Esophagus muscularis mucosa (tissue), 4 donors: ENCODE results near the gene GNA14. TPM values are rescaled to one million over a fixed set of nuclear protein-coding genes. Genes with fewer than 3 reads are reported as not detected.

Experiments
- DNase-seq: peaks from one replicate; pipeline ENCODE4 v3.0.0-alpha.2; 2017; ENCODE audit errors: extremely low spot score
- H3K27ac ChIP-seq, 4 donors: fragments of 200-600 bp; sonication (generic); replicated peaks in 1 of 4; 1 replicate in 3 of 4; 2 replicates in 1 of 4; pipeline ENCODE4 v1.5.1; 2016 to 2019; ENCODE audit warnings: mild to moderate bottlenecking in 1 of 4
- H3K27me3 ChIP-seq, 4 donors: fragments of 200-600 bp; sonication (generic); one replicate each; pipeline versions ENCODE4 v1.5.1 to v1.6.0; 2016 to 2019
- H3K36me3 ChIP-seq, 4 donors: fragments of 200-600 bp; sonication (generic); one replicate each; pipeline ENCODE4 v1.5.1; 2016 to 2019
- H3K4me1 ChIP-seq, 4 donors: fragments of 200-600 bp; sonication (generic); one replicate each; pipeline ENCODE4 v1.5.1; 2016 to 2019
- H3K4me3 ChIP-seq, 4 donors: fragments of 200-600 bp; sonication (generic); 1 replicate in 2 of 4; 2 replicates in 2 of 4; pipeline ENCODE4 v1.5.1; 2016 to 2019; ENCODE audit warnings: mild to moderate bottlenecking in 4 of 4, moderate library complexity in 1 of 4
- H3K9me3 ChIP-seq, 4 donors: fragments of 200-600 bp; sonication (generic); 1 replicate in 3 of 4; 2 replicates in 1 of 4; pipeline ENCODE4 v1.5.1; 2016 to 2019
- CTCF ChIP-seq, 3 experiments: fragments of 200-600 bp in 2 of 3; fragments of 450-650 bp in 1 of 3; sonication (generic) in 2 of 3; IDR thresholded peaks; one replicate each; pipeline ENCODE4 v1.5.1; 2017 to 2019; ENCODE audit warnings: antibody characterized with exemption in 3 of 3, mild to moderate bottlenecking in 2 of 3, moderate library complexity in 1 of 3
- EP300 ChIP-seq: sonication (generic); formaldehyde crosslinking; IDR thresholded peaks from one replicate; pipeline ENCODE4 v1.6.1; 2017; ENCODE audit warnings: antibody characterized with exemption
- POLR2A ChIP-seq: fragments of 450-650 bp; IDR thresholded peaks from one replicate; pipeline ENCODE4 v1.6.1; 2017; ENCODE audit warnings: antibody characterized with exemption, moderate library complexity, mild to moderate bottlenecking, low read depth
- POLR2AphosphoS5 ChIP-seq, 2 donors: sonication (generic); formaldehyde crosslinking; IDR thresholded peaks; one replicate each; pipeline ENCODE4 v1.6.1; 2017; ENCODE audit warnings: antibody characterized with exemption in 2 of 2
- WGBS: methylation state at CpG from one replicate; pipeline ENCODE4 v1.1.5; 2018; 5-methylcytosine and 5-hydroxymethylcytosine counted together
- intact Hi-C: fragments of 100-400 bp; cut with DNase I; formaldehyde crosslinking; loops from one replicate; pipeline ENCODE4 v1.15.1; 2023
- total RNA-seq, 4 donors: library from RNA; depleted of rRNA; stranded (reverse); fragments of >200 nt; gene quantifications; one replicate each; pipeline versions ENCODE4 v1.1.0 to v1.2.1, GENCODE V29; 2016

The GNA14 gene
- total RNA-seq, 4 donors from 2014 or later, result 4.7 to 9.4 (median 7.4) TPM

GRCh38 chr9:77605449-77606220, 42.5 kb downstream of the GNA14 start:
- intact Hi-C loops, result no loop called here
- DNase-seq, result no peak
- H3K4me1 ChIP-seq, result peaks cover 7 to 20% (median 16%) of the 10 kb centered on the region in 4 donors

GRCh38 chr9:77604316-77604715, 43.8 kb downstream of the GNA14 start:
- Histone ChIP-seq H3K4me1 (peaks cover 7 to 24% (median 17%) of the 10 kb centered on the region in 4 donors), H3K36me3 (no peaks in the 10 kb centered on the region), H3K4me3 (no peak overlapping the region), H3K27me3 (no peaks in the 10 kb centered on the region), H3K27ac (peak overlapping the region in 1 of 4 donors; percentile 66), H3K9me3 (no peaks in the 10 kb centered on the region)
- DNase-seq, result no peak
- intact Hi-C loops, result no loop called here
- 71% methylated on average over 1 of the region's 1 CpG for WGBS
- no peak for TF ChIP-seq EP300
- TF ChIP-seq POLR2AphosphoS5 (IDR thresholded peaks at IDR 0.05), result no peak
- TF ChIP-seq POLR2A, result no peak
- TF ChIP-seq CTCF (IDR thresholded peaks at IDR 0.05), result no peak

More at GRCh38 chr9:77605449-77606220, 42.5 kb downstream of the GNA14 start:
- WGBS, result 52% methylated on average over 4 of the region's 4 CpGs
- no peak for TF ChIP-seq POLR2A
- TF ChIP-seq CTCF (IDR thresholded peaks at IDR 0.05), result no peak
- no peak for TF ChIP-seq EP300
- TF ChIP-seq POLR2AphosphoS5 (IDR thresholded peaks at IDR 0.05), result no peak
- H3K36me3 ChIP-seq, result no peaks in the 10 kb centered on the region
- no peaks in the 10 kb centered on the region for H3K27me3 ChIP-seq
- no peaks in the 10 kb centered on the region for H3K9me3 ChIP-seq
- peak overlapping the region; percentile 43 to 66 (median 49) for H3K27ac ChIP-seq
- no peak overlapping the region for H3K4me3 ChIP-seq

- H3K9me3 ChIP-seq, result no peaks in the 10 kb centered on the region
- intact Hi-C loops, result no loop called here
- no peak for TF ChIP-seq POLR2AphosphoS5 (IDR thresholded peaks at IDR 0.05)
- H3K36me3 ChIP-seq, result no peaks in the 10 kb centered on the region
- DNase-seq, result peak; percentile 55
- H3K27me3 ChIP-seq, result no peaks in the 10 kb centered on the region
- no peak overlapping the region for H3K4me3 ChIP-seq
- peaks cover 9 to 39% (median 32%) of the 10 kb centered on the region in 4 donors for H3K4me1 ChIP-seq
- H3K27ac ChIP-seq, result no peak overlapping the region
These were observed 45.3 kb downstream of the GNA14 start for GRCh38 chr9:77602852-77603251.

GRCh38 chr9:77601476-77602099, 46.5 kb downstream of the GNA14 start:
- DNase-seq, result peak; percentile 26
- no peaks in the 10 kb centered on the region for H3K9me3 ChIP-seq
- no peak overlapping the region for H3K27ac ChIP-seq
- H3K4me3 ChIP-seq, result no peak overlapping the region
- H3K36me3 ChIP-seq, result no peaks in the 10 kb centered on the region
- no peaks in the 10 kb centered on the region for H3K27me3 ChIP-seq
- intact Hi-C loops, result no loop called here
- peaks cover 20 to 47% (median 43%) of the 10 kb centered on the region in 4 donors for H3K4me1 ChIP-seq
- no peak for TF ChIP-seq POLR2A
- TF ChIP-seq POLR2AphosphoS5 (IDR thresholded peaks at IDR 0.05), result no peak
- no peak for TF ChIP-seq EP300
- TF ChIP-seq CTCF (IDR thresholded peaks at IDR 0.05), result no peak
- WGBS, result 79% methylated on average over 5 of the region's 5 CpGs

GRCh38 chr9:77600810-77601209, 47.3 kb downstream of the GNA14 start:
- H3K27ac ChIP-seq, result no peak overlapping the region
- H3K36me3 ChIP-seq, result no peaks in the 10 kb centered on the region
- intact Hi-C loops, result no loop called here
- H3K4me3 ChIP-seq, result no peak overlapping the region
- peak; percentile 77 for DNase-seq
- peaks cover 21 to 47% (median 43%) of the 10 kb centered on the region in 4 donors for H3K4me1 ChIP-seq
- WGBS, result 93% methylated on average over 18 of the region's 18 CpGs
- TF ChIP-seq POLR2AphosphoS5 (IDR thresholded peaks at IDR 0.05), result no peak
- TF ChIP-seq EP300, result no peak
- TF ChIP-seq POLR2A, result no peak
- TF ChIP-seq CTCF (IDR thresholded peaks at IDR 0.05), result no peak
- H3K9me3 ChIP-seq, result no peaks in the 10 kb centered on the region
- no peaks in the 10 kb centered on the region for H3K27me3 ChIP-seq
